Femur (tissue), 1 donor: ENCODE data around the gene HOXA9.

Source experiments
- DNase-seq: peaks from one replicate; pipeline ENCODE4 v3.0.0-alpha.2; 2017

HOXA9 gene

DNA sequence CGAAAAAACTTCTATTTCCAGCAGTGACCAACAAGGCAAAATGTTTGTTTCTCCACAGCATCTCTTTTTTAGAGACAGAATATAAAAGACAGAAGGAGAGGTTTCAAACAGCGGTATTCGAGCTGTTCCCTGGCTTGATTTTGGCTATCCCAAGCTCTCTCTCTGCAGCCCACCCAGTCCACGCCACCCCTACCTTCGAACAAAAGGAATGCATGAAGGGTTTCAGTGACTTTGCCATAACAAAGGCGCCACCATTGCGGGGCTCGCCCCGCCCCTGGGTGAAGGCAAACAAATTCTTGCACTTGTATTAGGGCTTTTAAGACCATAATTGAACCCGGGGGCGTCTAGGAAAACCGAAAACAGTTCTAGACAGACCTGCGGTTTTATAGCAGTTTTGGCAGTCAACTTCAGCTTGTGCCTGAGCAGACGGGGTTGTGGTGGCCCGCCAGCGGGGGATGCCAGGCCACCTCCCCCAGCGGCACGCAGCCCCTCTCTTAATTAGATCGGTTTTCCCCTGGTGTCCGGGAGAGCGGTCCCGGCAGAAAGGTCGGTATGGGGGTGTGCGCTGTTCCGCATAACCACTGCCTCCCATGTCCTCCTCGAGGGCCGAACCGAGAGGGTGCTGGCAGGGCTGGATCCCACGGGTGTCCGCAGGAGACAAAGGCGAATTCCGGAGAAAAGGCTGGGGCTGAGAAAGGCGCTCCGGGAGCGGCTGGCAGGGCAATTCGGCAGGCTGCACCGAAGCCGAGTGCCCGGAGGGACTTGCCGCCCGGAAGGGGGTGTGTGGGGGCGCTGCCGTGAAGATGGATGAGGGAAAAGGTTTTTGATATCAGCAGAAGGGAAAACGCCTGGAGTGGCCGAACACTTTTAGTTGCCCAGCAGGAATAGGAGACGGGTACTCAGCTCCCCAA lies 22.4 kb upstream of the HOXA9 start:
- peak; percentile 39 for DNase-seq

DNA sequence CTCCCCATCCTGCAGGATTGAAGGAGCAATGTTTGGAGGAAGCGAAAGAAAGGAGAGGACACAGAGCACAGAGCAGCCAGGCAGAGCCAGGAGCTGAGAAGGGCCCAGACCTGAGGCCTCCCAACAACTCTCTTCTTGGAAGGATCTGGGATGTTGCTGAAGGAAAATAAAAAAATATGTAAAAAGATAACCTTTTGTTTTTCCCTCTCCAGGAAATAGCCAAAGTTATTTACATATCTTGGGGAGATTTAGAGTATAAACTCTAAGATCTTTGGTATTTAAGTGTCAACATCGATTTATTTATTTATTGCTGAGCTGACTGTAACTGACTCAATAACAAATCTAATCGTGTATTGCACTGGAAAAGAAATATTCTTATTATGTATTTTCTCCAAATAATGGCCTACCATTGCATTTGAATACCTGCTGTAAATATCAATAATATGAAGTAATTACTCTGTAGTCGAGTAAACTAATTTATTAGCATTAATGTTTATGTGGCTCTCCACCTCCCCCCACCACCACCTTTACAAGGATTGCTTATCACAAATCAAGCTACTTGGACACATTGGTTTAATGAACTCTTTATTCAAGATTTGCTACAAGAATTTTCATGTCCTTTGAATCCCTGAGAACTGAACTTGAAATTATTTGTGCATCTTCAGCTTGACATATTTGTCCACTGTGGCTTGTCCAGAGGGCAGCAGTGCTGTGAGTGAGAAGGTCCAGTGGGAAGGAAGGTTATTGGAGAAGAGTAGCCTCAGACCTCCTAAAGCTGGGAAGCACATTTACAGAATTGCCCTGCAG lies 21.5 kb upstream of the HOXA9 start:
- DNase-seq = peak; percentile 18

DNA sequence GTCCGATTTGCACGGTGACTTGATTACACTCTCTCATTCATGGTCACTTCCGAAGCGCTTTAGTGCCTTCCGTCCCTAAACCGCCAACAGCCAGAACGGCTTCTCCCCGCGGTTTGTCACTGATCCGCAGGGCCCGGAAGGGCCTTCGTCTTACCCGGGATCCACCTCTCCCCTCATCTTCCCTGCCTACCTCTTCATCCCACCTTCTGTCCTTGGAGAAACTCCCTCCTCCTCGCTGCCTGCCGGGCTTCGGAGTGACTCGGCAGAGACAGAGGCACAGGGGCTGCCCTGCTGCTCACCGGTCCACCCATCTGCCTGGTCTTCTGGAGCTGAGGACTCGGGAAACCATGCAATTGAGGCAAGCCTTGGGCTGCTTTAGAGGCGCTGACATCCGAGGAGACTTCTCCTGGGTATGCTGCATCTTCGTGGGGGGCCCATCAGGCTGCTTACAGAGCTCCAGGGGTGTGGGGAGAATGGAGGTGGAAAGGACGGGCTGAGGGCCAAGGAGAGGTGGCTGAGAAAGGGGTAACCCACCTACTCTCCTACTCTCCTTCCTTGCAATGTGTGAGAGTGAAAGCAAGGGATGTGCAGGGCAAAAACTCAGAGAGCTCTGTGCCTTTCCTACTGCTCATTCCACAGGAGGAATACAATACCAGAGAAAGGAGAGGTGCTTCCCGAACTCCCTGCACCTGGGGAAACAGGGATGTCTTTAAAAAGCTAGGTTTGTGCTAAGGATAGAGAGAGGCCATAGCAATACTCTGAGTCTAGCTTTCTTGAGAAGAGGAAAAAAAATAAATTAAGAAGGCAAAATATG lies 20.7 kb upstream of the HOXA9 start:
- peak; percentile 42 for DNase-seq

DNA sequence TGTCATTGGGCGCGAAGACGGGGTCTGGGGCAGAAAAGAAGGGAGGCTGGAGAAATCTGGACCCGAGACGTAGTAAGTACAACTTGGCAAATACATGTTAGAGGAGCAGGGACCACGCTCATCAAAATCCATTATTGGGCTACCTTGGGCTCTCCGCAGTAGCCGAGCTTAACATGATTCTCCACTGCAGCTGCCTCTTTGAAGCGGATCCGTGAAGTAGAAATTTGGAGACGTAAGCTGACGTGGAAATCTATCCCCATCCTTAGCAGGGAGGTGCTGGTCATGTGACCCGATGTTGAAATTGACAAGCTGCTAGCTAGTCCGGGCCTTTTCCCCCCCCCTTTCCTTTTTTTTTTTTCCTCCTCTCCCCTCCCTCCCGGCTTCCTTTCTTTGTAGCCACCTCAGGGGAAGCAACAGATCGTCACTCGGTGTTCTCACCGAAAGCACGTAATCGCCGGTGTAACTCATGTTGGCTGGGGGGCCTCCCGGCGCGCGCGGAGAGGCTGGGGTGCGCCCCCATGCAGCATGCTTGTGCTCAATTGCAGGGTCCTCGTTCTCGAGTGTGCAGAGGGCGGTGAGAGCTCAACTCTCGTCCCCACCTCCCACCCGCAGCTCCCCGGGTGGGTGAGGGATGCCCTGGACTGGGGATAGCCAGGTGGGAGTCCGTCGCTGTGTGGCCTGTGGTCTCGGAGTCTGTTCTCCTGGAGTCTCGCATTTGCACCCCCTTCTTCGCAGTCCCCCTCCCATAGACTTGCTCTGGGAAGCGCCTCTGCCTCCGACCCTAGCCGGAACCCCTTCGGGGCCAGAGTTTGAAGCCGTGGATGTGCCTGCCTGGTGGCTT lies 19.9 kb upstream of the HOXA9 start, which contains the start of gene HOXA11:
HOXA11 (minus strand) TSS at position 220 of the 841 bp plus-strand sequence; CDS start at position 132, 88 bp downstream.
- peak; percentile 85 for DNase-seq

DNA sequence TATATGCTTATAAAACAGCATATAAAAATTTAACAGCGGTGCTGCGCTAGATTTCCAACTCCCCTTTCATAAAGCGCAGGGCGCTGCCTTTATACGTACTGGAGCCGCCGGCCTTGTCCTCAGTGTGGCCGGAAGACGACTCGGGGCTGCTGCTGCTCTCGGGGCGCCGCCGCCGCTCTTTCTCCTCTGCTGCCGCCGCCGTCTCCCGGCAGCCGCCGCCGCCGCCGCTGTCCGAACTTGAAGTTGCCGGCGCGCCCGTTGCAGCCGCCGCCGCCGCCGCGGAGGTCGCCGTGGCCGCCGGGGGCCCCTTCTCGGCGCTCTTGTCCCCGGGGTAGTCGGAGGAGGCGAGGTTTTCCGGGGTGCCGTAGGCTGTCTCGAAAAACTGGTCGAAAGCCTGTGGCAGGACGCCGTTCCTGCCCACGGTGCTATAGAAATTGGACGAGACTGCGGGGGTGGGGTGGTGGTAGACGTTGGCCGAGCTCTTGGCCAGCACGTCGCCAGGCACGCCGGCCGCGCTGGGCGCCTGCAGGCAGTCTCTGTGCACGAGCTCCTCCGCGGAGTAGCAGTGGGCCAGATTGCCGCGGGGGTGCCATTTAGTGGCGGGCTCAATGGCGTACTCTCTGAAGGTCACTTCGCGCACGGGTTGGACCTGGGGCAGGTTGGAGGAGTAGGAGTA lies 19.1 kb upstream of the HOXA9 start:
- peak; percentile 65 for DNase-seq

DNA sequence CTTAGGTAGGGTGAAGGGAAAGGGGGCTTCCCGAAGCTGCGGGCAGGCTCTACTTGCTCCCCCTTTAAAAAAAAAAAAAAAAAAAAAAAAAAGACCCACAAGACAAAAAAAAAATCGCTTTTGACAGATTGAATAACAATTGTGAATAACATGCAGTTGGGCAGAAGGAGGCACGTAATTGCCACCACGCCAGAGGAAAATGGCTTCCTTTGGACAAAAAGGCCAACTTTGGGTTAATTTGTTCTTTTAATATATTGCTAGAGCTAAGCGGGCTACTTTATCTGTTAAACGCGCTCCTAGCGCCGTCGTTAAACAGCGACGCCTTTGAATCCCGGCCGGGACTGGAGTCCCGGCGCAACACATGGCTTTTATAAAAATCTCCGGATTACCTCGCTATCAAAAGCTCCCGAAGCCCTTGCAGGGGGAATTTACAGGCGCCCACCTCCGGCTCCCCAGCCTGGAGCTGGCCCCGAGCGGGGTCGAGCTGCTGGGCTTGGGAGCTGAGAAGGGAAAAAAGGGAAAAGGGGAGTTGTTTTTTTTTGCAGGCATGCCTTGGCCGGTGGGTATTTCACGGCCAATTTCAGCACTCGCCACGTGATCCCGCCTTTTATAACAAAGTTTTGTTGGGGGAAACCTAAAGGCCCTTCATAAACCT lies 18.5 kb upstream of the HOXA9 start:
- peak; percentile 35 for DNase-seq

DNA sequence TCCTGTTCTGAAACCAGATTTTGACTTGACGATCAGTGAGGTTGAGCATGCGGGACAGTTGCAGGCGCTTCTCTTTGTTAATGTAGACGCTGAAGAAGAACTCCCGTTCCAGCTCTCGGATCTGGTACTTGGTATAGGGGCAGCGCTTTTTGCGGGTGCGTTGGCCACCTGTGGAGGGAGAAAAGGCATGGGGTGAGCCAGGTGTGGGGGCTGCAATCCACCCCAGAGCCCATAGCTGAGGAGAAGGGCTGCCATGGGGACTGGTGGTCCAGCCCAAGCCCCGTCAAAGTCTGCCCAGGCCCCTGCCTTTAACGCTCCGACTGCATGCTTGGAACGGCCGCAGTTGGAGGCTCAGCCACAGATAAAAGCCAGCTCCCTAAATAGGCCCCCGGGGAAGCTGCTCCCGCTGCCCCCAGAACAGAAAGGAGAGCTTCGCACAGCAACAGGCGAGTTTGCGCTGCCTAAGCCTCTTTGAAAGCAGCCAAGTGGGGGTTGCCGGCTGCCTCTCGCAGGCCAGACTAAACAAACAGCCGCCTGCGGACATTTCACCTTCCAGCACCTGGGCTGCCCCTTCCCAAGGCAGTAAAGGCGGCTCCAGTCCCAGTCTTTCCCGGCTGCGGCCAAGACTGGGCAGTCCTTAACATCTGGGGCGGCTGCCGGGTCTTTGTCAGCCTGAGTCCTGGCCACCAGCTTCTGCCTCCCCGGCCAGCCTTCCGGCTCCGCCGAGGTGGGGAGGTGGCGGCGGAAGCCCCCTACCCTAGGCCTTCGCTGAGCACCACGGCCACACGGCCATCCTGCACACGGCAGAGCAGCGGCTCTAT lies 17.7 kb upstream of the HOXA9 start:
- peak; percentile 51 for DNase-seq

DNA sequence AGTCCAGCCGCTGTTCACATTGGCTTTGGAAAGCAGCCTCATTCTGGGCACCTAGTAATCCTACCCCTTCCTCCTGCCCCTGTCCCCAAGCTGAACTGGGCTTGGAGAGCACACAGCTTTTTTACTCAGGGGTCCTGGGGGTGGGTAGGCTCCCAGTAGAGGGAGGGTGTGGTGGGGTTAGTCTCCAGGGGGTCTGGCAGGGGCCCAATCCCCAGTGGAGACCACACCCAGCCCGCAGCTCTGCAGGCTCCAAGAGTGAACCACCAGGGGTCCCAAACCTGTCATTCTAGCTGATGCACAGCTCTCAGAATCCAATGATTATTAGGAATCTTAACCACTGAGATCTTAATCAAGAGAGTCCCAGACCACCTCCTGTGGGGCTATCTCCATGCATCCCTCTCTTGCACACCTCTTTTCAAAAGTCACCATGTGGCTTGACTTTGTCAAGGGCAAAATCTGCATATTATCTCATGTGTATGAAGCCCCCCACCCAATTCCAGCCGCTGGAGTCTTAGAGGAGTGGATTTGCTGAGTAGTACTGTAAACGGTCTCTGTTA lies 17.0 kb upstream of the HOXA9 start:
- DNase-seq = peak; percentile 36

DNA sequence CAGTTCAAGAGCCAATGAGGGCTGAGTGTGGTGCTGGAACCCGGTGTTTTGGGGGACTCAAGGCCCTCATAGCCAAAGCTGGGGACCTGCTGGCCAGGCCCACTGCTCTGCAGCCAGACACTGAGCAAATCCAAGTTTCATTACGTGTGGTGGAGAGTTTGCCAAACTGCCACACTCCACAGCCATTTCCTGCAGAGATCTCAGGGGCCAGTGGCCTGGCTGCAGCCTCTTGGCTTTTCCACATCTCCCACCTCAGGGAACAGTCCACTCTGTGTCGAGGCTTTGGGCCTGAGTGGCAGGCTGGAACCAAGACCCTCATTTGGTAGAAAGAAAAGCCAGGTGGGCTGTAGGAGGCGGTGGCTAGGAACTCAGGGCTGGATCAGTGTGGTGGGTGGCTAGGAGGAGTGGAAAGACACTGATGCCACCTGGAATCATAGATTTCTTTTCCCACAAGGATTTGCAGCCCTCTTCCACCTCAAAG lies 16.5 kb upstream of the HOXA9 start:
- peak; percentile 31 for DNase-seq

DNA sequence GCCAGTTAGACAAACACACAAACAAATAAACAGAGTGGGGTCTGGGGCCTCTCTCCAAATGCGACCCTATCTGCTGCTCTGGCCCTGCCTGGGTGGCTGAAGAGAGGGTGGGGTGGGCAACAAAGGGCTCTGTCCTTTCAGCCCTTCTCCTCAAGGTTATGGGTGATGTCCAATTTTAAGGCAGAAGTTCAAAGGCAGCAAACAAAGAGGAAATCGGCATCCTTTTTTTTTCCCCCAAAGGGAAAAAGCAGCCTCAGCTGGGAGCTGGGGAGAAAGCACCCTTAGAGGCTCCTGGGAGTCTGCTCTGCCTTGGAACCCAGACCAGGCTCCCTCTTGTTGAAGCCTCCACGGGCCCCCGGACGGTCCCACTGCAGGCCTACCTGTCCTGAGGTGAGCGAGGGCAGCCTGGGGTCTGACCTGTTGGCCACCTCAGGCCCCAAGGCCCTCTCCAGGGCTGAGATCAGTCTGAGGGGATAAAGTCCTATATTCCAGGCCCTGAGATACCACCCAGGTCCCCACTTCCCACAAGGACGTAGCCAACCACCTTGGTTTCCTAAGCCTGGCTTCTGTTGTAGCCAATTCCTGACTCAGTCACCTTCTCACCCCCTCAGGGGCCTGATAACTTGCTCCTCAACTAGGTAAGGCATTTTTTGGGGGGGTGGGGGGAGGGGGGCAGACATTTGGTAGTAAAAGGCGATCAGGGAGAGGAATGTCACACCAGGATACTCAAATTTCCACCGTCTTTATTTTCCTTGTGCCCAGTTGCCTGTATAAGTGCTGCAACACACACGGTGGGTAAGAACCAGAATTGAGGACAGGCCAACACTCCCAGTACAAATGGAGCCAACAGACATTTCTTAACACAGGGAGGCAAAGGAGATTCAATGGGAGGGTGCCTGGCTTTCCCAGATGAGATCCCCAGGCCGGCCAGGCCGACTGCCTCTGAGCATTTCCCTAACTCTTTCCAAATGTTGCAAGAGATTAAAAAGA lies 15.4 kb upstream of the HOXA9 start:
- DNase-seq = peak; percentile 33

DNA sequence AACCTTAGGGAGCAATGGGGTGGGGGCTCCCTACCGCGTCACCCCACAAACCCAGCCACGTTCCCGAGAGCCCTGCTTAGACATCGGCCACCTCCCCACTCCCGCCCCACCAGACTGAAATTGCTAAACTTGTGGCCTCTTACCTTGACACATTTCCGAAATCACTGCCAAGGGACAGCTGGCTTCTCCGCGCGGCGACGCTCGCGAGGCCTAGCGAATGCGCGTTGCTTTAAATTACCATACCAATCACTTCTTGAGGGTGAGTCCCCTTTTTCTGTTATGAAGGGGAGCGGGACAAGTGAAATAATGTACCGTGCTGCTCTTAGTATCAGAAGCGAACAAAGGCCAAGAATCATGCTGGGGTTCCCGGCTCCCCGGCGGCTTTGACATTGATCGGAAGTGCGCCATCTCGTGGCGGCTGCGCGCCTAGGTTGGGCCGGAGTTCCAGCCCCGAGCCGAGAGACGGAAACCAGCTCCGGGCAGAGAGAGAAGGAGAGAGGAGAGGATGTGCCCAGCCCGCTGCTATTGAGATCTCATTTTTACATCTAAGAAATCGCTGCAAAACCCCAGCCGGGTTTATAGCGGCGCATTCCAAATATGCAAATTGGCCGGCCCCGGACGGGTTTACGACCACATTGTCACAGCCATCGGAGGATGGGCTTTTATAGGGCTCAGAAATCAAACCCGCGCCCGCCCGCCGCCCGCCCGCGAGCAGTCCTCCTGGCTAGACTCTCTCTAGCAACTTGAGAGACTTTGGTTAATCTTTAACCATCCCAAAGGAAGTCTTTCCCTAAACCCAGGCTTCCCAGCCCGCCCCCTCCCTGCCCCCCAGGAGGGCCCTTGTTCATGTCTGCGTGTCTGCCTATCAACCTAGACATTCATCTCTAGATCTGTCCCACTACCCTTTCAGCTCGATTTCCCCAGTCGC lies 14.4 kb upstream of the HOXA9 start:
- DNase-seq = peak; percentile 91

DNA sequence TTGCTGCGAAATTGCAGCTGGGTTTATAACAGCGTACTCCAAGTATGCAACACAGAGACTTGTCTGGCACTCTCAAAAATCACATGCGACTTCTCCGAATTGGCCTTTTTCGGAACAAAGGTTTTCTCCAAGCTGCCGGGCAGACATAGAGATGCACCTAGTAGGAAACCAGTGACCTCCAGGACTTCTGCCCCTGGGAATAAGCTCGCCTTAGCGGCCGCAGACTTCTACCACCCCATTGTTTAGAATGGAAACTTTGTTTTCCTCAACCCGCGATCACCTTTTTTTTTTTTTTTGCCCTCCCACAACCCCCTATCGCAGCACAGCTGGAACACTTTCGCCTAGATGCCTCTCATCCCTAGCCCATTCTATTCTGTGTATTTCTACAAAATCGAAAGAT lies 13.7 kb upstream of the HOXA9 start:
- DNase-seq = peak; percentile 38

DNA sequence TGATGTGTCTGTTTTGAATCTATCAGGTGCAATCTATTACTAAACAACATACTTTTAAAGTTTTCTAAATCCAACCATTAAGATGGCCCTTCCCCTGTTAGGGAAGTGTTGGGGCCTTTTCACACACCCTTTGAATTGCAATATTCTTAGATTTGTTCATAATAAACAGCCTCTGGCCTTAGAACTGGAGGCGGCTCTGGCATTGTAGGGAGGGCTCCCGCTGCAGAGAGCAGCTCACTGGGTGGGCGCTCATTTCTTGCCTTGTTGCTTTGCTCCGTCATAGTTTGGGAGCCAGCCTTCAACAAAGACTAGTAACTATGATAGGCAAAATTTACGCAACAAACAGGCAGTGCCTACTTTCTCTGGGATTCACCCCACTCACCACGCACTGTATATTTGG lies 13.0 kb upstream of the HOXA9 start:
- peak; percentile 40 for DNase-seq

DNA sequence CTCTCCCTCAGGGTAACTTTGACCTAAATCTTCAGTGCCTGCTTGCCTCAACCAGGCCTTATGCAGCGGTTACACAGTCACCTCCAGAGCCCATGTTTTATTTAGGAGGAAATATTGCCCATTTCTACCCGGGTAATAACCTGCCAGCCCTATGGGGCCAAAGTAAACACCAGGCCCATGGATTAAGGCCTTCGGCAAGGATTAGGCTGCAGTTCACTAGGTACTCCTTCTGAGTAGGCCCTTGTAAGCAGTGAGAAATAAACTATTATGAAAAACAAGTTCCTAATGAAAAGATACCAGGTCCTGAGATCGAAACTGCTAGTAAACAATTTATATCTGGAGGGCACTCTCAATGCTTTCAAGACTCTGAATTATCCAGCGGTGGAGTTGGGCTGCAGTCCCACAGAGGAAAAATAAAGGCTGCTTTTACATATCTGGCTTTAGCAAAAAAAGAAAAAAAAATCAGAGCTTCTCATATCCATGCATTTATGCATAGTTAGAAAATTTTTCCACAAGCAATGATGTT lies 12.5 kb upstream of the HOXA9 start:
- DNase-seq = peak; percentile 38

DNA sequence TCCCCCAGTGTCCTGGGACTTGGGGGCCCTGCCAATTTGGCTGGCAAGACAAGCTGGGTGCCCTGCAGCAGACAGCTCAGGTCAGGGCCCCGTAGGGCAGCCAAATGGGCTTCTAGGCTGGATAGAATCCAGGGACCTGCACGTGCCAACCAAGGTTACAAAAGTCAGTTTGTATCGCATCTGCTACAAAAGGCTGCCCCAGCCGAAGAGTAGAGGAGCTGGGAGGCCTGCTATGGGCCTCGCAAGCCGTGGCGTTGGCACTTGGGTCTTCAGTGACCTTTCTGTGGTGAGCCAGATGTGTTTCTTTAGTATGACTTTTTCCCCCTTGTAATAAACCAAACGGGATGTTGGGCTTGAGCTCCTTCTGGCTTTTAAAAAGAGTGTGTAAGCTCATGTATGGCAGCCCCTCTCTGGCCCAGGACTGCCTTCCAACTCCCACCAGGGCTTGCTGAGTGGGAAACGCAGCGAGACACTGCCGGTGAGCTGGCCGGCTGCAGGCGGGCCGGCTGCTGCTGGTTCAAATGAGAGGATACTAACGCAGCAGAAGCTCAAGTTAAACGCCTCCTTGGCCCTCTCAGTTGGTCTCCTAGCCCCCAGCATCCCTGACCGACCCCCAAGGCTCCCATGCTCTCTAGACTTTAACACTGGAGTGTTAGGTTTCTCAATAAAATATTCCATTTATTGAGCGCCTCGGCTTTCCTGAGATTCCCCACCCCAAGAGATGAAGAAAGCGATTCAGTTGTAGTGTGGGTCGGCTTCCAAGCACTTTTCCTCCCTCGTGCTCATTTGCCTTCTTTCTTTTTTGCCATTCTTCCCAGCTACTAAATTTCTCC lies 11.8 kb upstream of the HOXA9 start:
- DNase-seq = peak; percentile 51

DNA sequence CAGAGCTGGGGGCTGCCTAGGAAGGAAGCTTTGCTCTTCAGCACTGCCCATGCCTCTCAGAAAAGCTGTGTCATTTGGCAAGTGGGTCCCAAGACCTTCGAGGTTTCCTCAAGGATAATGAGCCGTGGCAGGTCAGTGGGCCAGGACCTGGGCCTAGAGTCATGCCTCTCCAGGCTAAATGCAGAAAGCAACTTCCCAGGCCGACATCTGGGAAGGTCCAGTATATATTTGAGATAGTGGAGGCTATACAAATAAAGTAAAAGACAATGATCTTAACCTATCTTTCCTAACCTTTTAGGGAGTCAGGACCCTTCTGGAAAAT lies 11.1 kb upstream of the HOXA9 start:
- DNase-seq = no peak
